Fibroblast of lung (primary cell): ENCODE measurements around the gene S100A3. TPM values are rescaled to one million over a fixed set of nuclear protein-coding genes. Genes with fewer than 3 reads are reported as not detected.

ENCODE experiments used
- DNase-seq, 2 donors: peaks; one replicate each; pipeline versions ENCODE4 v3.0.0 to v3.0.0-alpha.2; 2010; ENCODE audit warnings: low read depth in 2 of 2
- H2AFZ ChIP-seq: 2 replicates; pipeline ENCODE4 v1.5.1; 2012; ENCODE audit warnings: low read length, control low read depth, inconsistent platforms
- H3K27ac ChIP-seq: 2 replicates; pipeline ENCODE4 v1.5.1; 2011; ENCODE audit warnings: low read length, control low read depth; ENCODE audit not compliant: insufficient read depth
- H3K27me3 ChIP-seq: 2 replicates; pipeline ENCODE4 v1.5.1; 2011; ENCODE audit warnings: mild to moderate bottlenecking, low read length; ENCODE audit not compliant: control insufficient read depth, insufficient read depth
- H3K36me3 ChIP-seq: 2 replicates; pipeline ENCODE4 v1.5.1; 2011; ENCODE audit warnings: low read length; ENCODE audit not compliant: control insufficient read depth, insufficient read depth
- H3K4me1 ChIP-seq: 2 replicates; pipeline ENCODE4 v1.5.1; 2011; ENCODE audit warnings: low read length; ENCODE audit not compliant: control insufficient read depth, insufficient read depth; ENCODE audit errors: extremely low read depth
- H3K4me2 ChIP-seq: 2 replicates; pipeline ENCODE4 v1.5.1; 2011; ENCODE audit warnings: low read length, control low read depth; ENCODE audit not compliant: insufficient read depth; ENCODE audit errors: extremely low read depth
- H3K4me3 ChIP-seq, 4 experiments: fragments of 200-600 bp in 1 of 4; sonication (generic) in 1 of 4; replicated peaks in 1 of 4; 2 replicates each; pipeline ENCODE4 v1.5.1; 2011 to 2016; ENCODE audit warnings: low read length in 4 of 4, low read depth in 3 of 4, mild to moderate bottlenecking in 3 of 4, control low read depth in 2 of 4, inconsistent platforms in 1 of 4, mixed read lengths in 1 of 4; ENCODE audit not compliant: insufficient read depth in 1 of 4; ENCODE audit errors: control extremely low read depth in 1 of 4
- H3K79me2 ChIP-seq: 2 replicates; pipeline ENCODE4 v1.5.1; 2012; ENCODE audit warnings: mild to moderate bottlenecking, low read length, inconsistent platforms; ENCODE audit not compliant: control insufficient read depth, insufficient read depth
- H3K9ac ChIP-seq: 2 replicates; pipeline ENCODE4 v1.5.1; 2011; ENCODE audit warnings: mild to moderate bottlenecking, low read length, control low read depth; ENCODE audit not compliant: insufficient read depth
- H3K9me3 ChIP-seq: 2 replicates; pipeline ENCODE4 v1.5.1; 2012; ENCODE audit warnings: low read depth, low read length; ENCODE audit not compliant: control insufficient read depth, insufficient read depth
- H4K20me1 ChIP-seq: 2 replicates; pipeline ENCODE4 v1.5.1; 2011; ENCODE audit warnings: low read length; ENCODE audit not compliant: control insufficient read depth, insufficient read depth; ENCODE audit errors: extremely low read depth
- CTCF ChIP-seq, 2 donors: IDR thresholded peaks in 1 of 2; conservative IDR thresholded peaks in 1 of 2; 1 replicate in 1 of 2; 2 replicates in 1 of 2; pipeline ENCODE4 v1.5.1; 2011 to 2012; ENCODE audit warnings: low read length in 2 of 2, control low read depth in 1 of 2, inconsistent platforms in 1 of 2, low read depth in 1 of 2, mild to moderate bottlenecking in 1 of 2
- EZH2 ChIP-seq: IDR thresholded peaks from 2 replicates; pipeline ENCODE4 v1.5.1; 2012; ENCODE audit warnings: low read length, control low read depth, mild to moderate bottlenecking; ENCODE audit errors: missing control alignments
- polyA plus RNA-seq, 2 donors: library from polyadenylated mRNA; depleted of rRNA in 1 of 2; stranded (reverse) in 1 of 2; unstranded in 1 of 2; fragments of >200 nt; gene quantifications; 2 replicates each; pipeline ENCODE4 v1.2.1, GENCODE V29; 2011 to 2012; ENCODE audit warnings: missing spikeins in 1 of 2
- total RNA-seq: library from RNA; depleted of rRNA; stranded (reverse); fragments of >200 nt; gene quantifications from 2 replicates; pipeline ENCODE4 v1.2.1, GENCODE V29; 2014

The S100A3 gene
- total and polyA plus RNA-seq, 2 donors (not counting 1 experiment from before 2014, with no cell fraction given): 6.8 to 14.8 TPM

- TF ChIP-seq CTCF (conservative IDR thresholded peaks at IDR 0.05 in 1 of 2, IDR thresholded peaks at IDR 0.05 in 1 of 2; ENCODE audit: low read depth in 1 of 2, low read length in 2 of 2): no peak
- no peak for TF ChIP-seq EZH2
- H2AFZ ChIP-seq: no peak overlapping the region
- no peak overlapping the region for H3K9ac ChIP-seq
- H3K27ac ChIP-seq: peak overlapping the region; percentile 79
- H3K36me3 ChIP-seq: peaks cover 6% of the 10 kb centered on the region
- no peaks in the 10 kb centered on the region for H4K20me1 ChIP-seq
- DNase-seq: no peak
- no peaks in the 10 kb centered on the region for H3K9me3 ChIP-seq
- H3K4me2 ChIP-seq: peak overlapping the region; percentile 89
- peak overlapping the region in 2 of 4 experiments; percentile 32 to 100 for H3K4me3 ChIP-seq
- peaks cover 20% of the 10 kb centered on the region for H3K4me1 ChIP-seq
- peaks cover 23% of the 10 kb centered on the region for H3K79me2 ChIP-seq
- H3K27me3 ChIP-seq: no peaks in the 10 kb centered on the region
These were observed 12.2 kb downstream of the S100A3 start for GRCh38 chr1:153536671-153537375.

GRCh38 chr1:153536012-153536670 lies 12.9 kb downstream of the S100A3 start:
- peak overlapping the region; percentile 93 for H3K9ac ChIP-seq
- H3K4me1 ChIP-seq: peaks cover 20% of the 10 kb centered on the region
- H4K20me1 ChIP-seq: no peaks in the 10 kb centered on the region
- peak overlapping the region; percentile 43 for H2AFZ ChIP-seq
- TF ChIP-seq EZH2: no peak
- no peak for TF ChIP-seq CTCF (conservative IDR thresholded peaks at IDR 0.05 in 1 of 2, IDR thresholded peaks at IDR 0.05 in 1 of 2; ENCODE audit: low read depth in 1 of 2, low read length in 2 of 2)
- H3K27ac ChIP-seq: peak overlapping the region; percentile 98
- H3K79me2 ChIP-seq: peaks cover 23% of the 10 kb centered on the region
- peaks cover 6% of the 10 kb centered on the region for H3K36me3 ChIP-seq
- peak overlapping the region; percentile 89 for H3K4me2 ChIP-seq
- H3K4me3 ChIP-seq: peak overlapping the region; percentile 96 to 100 (median 98)
- no peaks in the 10 kb centered on the region for H3K27me3 ChIP-seq
- peak; percentile 86 to 90 for DNase-seq
- no peaks in the 10 kb centered on the region for H3K9me3 ChIP-seq

- H3K4me2 ChIP-seq: peak within 1 kb of the TSS; percentile 89
- H3K27ac ChIP-seq: peak within 1 kb of the TSS; percentile 98
- peak within 1 kb of the TSS; percentile 93 for H3K9ac ChIP-seq
- H3K79me2 ChIP-seq: peaks cover 23% of the 10 kb centered on the region
- H3K4me1 ChIP-seq: peaks cover 18% of the 10 kb centered on the region
- peak within 1 kb of the TSS; percentile 43 for H2AFZ ChIP-seq
- peaks cover 6% of the 10 kb centered on the region for H3K36me3 ChIP-seq
- no peaks in the 10 kb centered on the region for H3K9me3 ChIP-seq
- DNase-seq: peak; percentile 28 to 60
- peak within 1 kb of the TSS; percentile 96 to 100 (median 98) for H3K4me3 ChIP-seq
- H4K20me1 ChIP-seq: no peaks in the 10 kb centered on the region
- H3K27me3 ChIP-seq: no peaks in the 10 kb centered on the region
- TF ChIP-seq CTCF (conservative IDR thresholded peaks at IDR 0.05 in 1 of 2, IDR thresholded peaks at IDR 0.05 in 1 of 2; ENCODE audit: low read depth in 1 of 2, low read length in 2 of 2): no peak
- TF ChIP-seq EZH2: no peak
These were observed 13.6 kb downstream of the S100A3 start, which contains the start of gene S100A6 for GRCh38 chr1:153535242-153536011. TSS of gene S100A6 (minus strand) at chr1:153535991. CDS start at chr1:153535339, 652 bp downstream.
